Mesenchymal stem cell (in vitro differentiated cells and primary cell): ENCODE measurements around the gene KCNC1. TPM values are rescaled to one million over a fixed set of nuclear protein-coding genes. Genes with fewer than 3 reads are reported as not detected.

ENCODE experiments used
- DNase-seq: peaks from one replicate; pipeline ENCODE4 v3.0.0-alpha.2; 2013
- H2AFZ ChIP-seq: one replicate; pipeline ENCODE4 v1.6.1; 2013; ENCODE audit warnings: low read depth, mild to moderate bottlenecking, control low read depth, inconsistent platforms, low read length, moderate library complexity
- H2AK5ac ChIP-seq: 2 replicates; pipeline ENCODE4 v1.6.1; 2013; ENCODE audit warnings: low read length, moderate library complexity, mild to moderate bottlenecking, inconsistent platforms; ENCODE audit not compliant: severe bottlenecking
- H2BK120ac ChIP-seq: one replicate; pipeline ENCODE4 v1.6.1; 2013; ENCODE audit warnings: low read depth, mild to moderate bottlenecking, inconsistent platforms, low read length, moderate library complexity
- H2BK12ac ChIP-seq, 2 experiments: one replicate each; pipeline ENCODE4 v1.6.1; 2013; ENCODE audit warnings: inconsistent platforms in 2 of 2, low read length in 2 of 2, mild to moderate bottlenecking in 2 of 2, moderate library complexity in 2 of 2, control low read depth in 1 of 2
- H2BK15ac ChIP-seq: one replicate; pipeline ENCODE4 v1.6.1; 2013; ENCODE audit warnings: mild to moderate bottlenecking, low read depth, inconsistent platforms; ENCODE audit not compliant: poor library complexity, severe bottlenecking
- H2BK5ac ChIP-seq: 2 replicates; pipeline ENCODE4 v1.6.1; 2013; ENCODE audit warnings: low read depth, mild to moderate bottlenecking, low read length, control low read depth, inconsistent platforms; ENCODE audit not compliant: poor library complexity, severe bottlenecking
- H3K14ac ChIP-seq, 2 experiments: one replicate each; pipeline ENCODE4 v1.6.1; 2013; ENCODE audit warnings: inconsistent platforms in 2 of 2, low read length in 2 of 2, control low read depth in 1 of 2, mild to moderate bottlenecking in 1 of 2, moderate library complexity in 1 of 2
- H3K18ac ChIP-seq, 2 experiments: one replicate each; pipeline ENCODE4 v1.6.1; 2013; ENCODE audit warnings: inconsistent platforms in 2 of 2, low read length in 2 of 2, control low read depth in 1 of 2, low read depth in 1 of 2, mild to moderate bottlenecking in 1 of 2
- H3K23ac ChIP-seq, 2 experiments: one replicate each; pipeline ENCODE4 v1.6.1; 2013; ENCODE audit warnings: inconsistent platforms in 2 of 2, low read length in 2 of 2, mild to moderate bottlenecking in 2 of 2, moderate library complexity in 2 of 2, control low read depth in 1 of 2
- H3K27ac ChIP-seq: 2 replicates; pipeline ENCODE4 v1.5.1; 2013; ENCODE audit warnings: mild to moderate bottlenecking, moderate library complexity, low read length, control low read depth, inconsistent platforms; ENCODE audit not compliant: poor library complexity, severe bottlenecking
- H3K27me3 ChIP-seq, 2 experiments: 2 replicates each; pipeline versions ENCODE4 v1.6.1 to v1.7.0; 2013; ENCODE audit warnings: low read length in 2 of 2, mild to moderate bottlenecking in 2 of 2, moderate library complexity in 2 of 2, control low read depth in 1 of 2, inconsistent platforms in 1 of 2; ENCODE audit not compliant: control insufficient read depth in 1 of 2, insufficient read depth in 1 of 2
- H3K36me3 ChIP-seq, 2 experiments: 2 replicates each; pipeline versions ENCODE4 v1.6.1 to v1.7.0; 2013; ENCODE audit warnings: low read length in 2 of 2, control low read depth in 1 of 2, inconsistent platforms in 1 of 2, low read depth in 1 of 2, mild to moderate bottlenecking in 1 of 2; ENCODE audit not compliant: insufficient read depth in 2 of 2, control insufficient read depth in 1 of 2
- H3K4ac ChIP-seq, 2 experiments: one replicate each; pipeline ENCODE4 v1.6.1; 2013; ENCODE audit warnings: inconsistent platforms in 2 of 2, low read length in 2 of 2, mild to moderate bottlenecking in 2 of 2, moderate library complexity in 2 of 2, control low read depth in 1 of 2, low read depth in 1 of 2
- H3K4me1 ChIP-seq: 2 replicates; pipeline ENCODE4 v1.6.1; 2013; ENCODE audit warnings: low read depth, low read length, control low read depth; ENCODE audit not compliant: control insufficient read depth, insufficient read depth
- H3K4me2 ChIP-seq: 2 replicates; pipeline ENCODE4 v1.6.1; 2013; ENCODE audit warnings: low read length, mild to moderate bottlenecking, inconsistent platforms; ENCODE audit not compliant: poor library complexity, severe bottlenecking
- H3K4me3 ChIP-seq, 2 experiments: 2 replicates each; pipeline versions ENCODE4 v1.5.1 to v1.7.0; 2013; ENCODE audit warnings: low read length in 2 of 2, mild to moderate bottlenecking in 2 of 2, control low read depth in 1 of 2, low read depth in 1 of 2; ENCODE audit not compliant: insufficient read depth in 1 of 2
- H3K79me1 ChIP-seq: replicated peaks from 2 replicates; pipeline ENCODE4 v1.6.1; 2013; ENCODE audit warnings: mild to moderate bottlenecking, control low read depth, low read length, inconsistent platforms; ENCODE audit not compliant: poor library complexity, severe bottlenecking
- H3K9ac ChIP-seq: 2 replicates; pipeline ENCODE4 v1.7.0; 2013; ENCODE audit warnings: mild to moderate bottlenecking, low read length, moderate library complexity
- H3K9me3 ChIP-seq: 2 replicates; pipeline ENCODE4 v1.7.0; 2013; ENCODE audit warnings: mild to moderate bottlenecking, low read length; ENCODE audit not compliant: control insufficient read depth
- H4K8ac ChIP-seq: one replicate; pipeline ENCODE4 v1.6.1; 2013; ENCODE audit warnings: inconsistent platforms, mild to moderate bottlenecking, low read length, moderate library complexity
- H4K91ac ChIP-seq: one replicate; pipeline ENCODE4 v1.6.1; 2013; ENCODE audit warnings: mild to moderate bottlenecking, low read length, inconsistent platforms
- WGBS: methylation state at CpG from one replicate; pipeline ENCODE4 v1.1.7; 2013; ENCODE audit warnings: mixed read lengths; 5-methylcytosine and 5-hydroxymethylcytosine counted together
- polyA plus RNA-seq, 2 experiments: library from polyadenylated mRNA; stranded (reverse); fragments of 200-250 nt; gene quantifications; one replicate each; pipeline ENCODE4 v1.2.3, GENCODE V29; 2013

KCNC1 gene
- under 0.01 TPM for polyA plus RNA-seq (2013, experiment 1 of 2)
- 0.01 TPM for polyA plus RNA-seq (2013, experiment 2 of 2)

GRCh38 chr11:17734418-17734911 is at the start of gene KCNC1:
Gene KCNC1 (plus strand): TSS chr11:17734781. CDS start chr11:17736003, 1,222 bp downstream.
- peak; percentile 42 for DNase-seq

GRCh38 chr11:17686231-17686980 is 48.2 kb upstream of the KCNC1 start:
- Histone ChIP-seq H3K4me2 (no peak overlapping the region), H2BK5ac (no peak overlapping the region), H3K4me1 (no peaks in the 10 kb centered on the region), H2BK120ac (no peak overlapping the region), H3K4ac (no peak overlapping the region), H2BK15ac (no peak overlapping the region), H3K79me1 (no peaks in the 10 kb centered on the region), H3K27me3 (peaks cover 22 to 54% of the 10 kb centered on the region in 2 experiments), H3K9me3 (no peaks in the 10 kb centered on the region), H4K91ac (no peak overlapping the region), H3K14ac (no peak overlapping the region), H3K36me3 (no peaks in the 10 kb centered on the region), H3K4me3 (no peak overlapping the region), H3K18ac (no peak overlapping the region), H2AFZ (no peak overlapping the region), H3K9ac (no peak overlapping the region), H2BK12ac (no peak overlapping the region), H3K23ac (no peak overlapping the region), H3K27ac (no peak overlapping the region), H4K8ac (no peak overlapping the region), H2AK5ac (no peak overlapping the region)
- 49% methylated on average over 8 of the region's 8 CpGs for WGBS
- no peak for DNase-seq

More at GRCh38 chr11:17734418-17734911, at the start of gene KCNC1:
- no peak within 1 kb of the TSS for H2BK12ac ChIP-seq
- no peaks in the 10 kb centered on the region for H3K36me3 ChIP-seq
- H3K27ac ChIP-seq: no peak within 1 kb of the TSS
- no peak within 1 kb of the TSS for H3K14ac ChIP-seq
- no peak within 1 kb of the TSS for H2AFZ ChIP-seq
- no peak within 1 kb of the TSS for H2BK120ac ChIP-seq
- no peak within 1 kb of the TSS for H2BK5ac ChIP-seq
- peak within 1 kb of the TSS; percentile 54 to 58 for H3K4me3 ChIP-seq
- 0% methylated on average over 2 of the region's 66 CpGs for WGBS
- no peak within 1 kb of the TSS for H2AK5ac ChIP-seq
- H4K8ac ChIP-seq: no peak within 1 kb of the TSS
- H3K4me1 ChIP-seq: peaks cover 23% of the 10 kb centered on the region
- H3K4ac ChIP-seq: no peak within 1 kb of the TSS
- peak within 1 kb of the TSS; percentile 89 for H3K4me2 ChIP-seq
- H3K23ac ChIP-seq: peak within 1 kb of the TSS in 1 of 2 experiments; percentile 6
- H4K91ac ChIP-seq: no peak within 1 kb of the TSS
- no peak within 1 kb of the TSS for H3K9ac ChIP-seq
- H3K27me3 ChIP-seq: peaks cover 66 to 81% of the 10 kb centered on the region in 2 experiments
- H2BK15ac ChIP-seq: no peak within 1 kb of the TSS
- H3K9me3 ChIP-seq: no peaks in the 10 kb centered on the region
- no peak within 1 kb of the TSS for H3K18ac ChIP-seq
- H3K79me1 ChIP-seq: no peaks in the 10 kb centered on the region

- Histone ChIP-seq H2BK120ac (no peak overlapping the region), H4K8ac (no peak overlapping the region), H3K79me1 (no peaks in the 10 kb centered on the region), H3K9me3 (peaks cover 4% of the 10 kb centered on the region), H4K91ac (no peak overlapping the region), H2BK15ac (no peak overlapping the region), H3K14ac (no peak overlapping the region), H3K4ac (no peak overlapping the region), H3K4me2 (no peak overlapping the region), H3K27me3 (peaks cover 39 to 68% of the 10 kb centered on the region in 2 experiments), H2BK5ac (no peak overlapping the region), H2AK5ac (no peak overlapping the region), H3K18ac (no peak overlapping the region), H2AFZ (no peak overlapping the region), H2BK12ac (no peak overlapping the region), H3K36me3 (no peaks in the 10 kb centered on the region), H3K9ac (no peak overlapping the region), H3K27ac (no peak overlapping the region), H3K23ac (no peak overlapping the region), H3K4me3 (no peak overlapping the region), H3K4me1 (no peaks in the 10 kb centered on the region)
- DNase-seq: no peak
- WGBS: 88% methylated on average over 18 of the region's 18 CpGs
Measured at GRCh38 chr11:17687946-17688670, 46.5 kb upstream of the KCNC1 start.

GRCh38 chr11:17691550-17691949 is 43.0 kb upstream of the KCNC1 start:
- H3K9me3 ChIP-seq: peaks cover 4% of the 10 kb centered on the region
- H2BK5ac ChIP-seq: no peak overlapping the region
- no peak overlapping the region for H2AK5ac ChIP-seq
- no peak overlapping the region for H3K4me3 ChIP-seq
- no peak overlapping the region for H3K4me2 ChIP-seq
- H3K27me3 ChIP-seq: peaks cover 63 to 77% of the 10 kb centered on the region in 2 experiments
- no peak overlapping the region for H2AFZ ChIP-seq
- H2BK120ac ChIP-seq: no peak overlapping the region
- H2BK12ac ChIP-seq: no peak overlapping the region
- no peak overlapping the region for H3K27ac ChIP-seq
- H4K8ac ChIP-seq: no peak overlapping the region
- WGBS: 29% methylated on average over 1 of the region's 2 CpGs
- no peak overlapping the region for H2BK15ac ChIP-seq
- no peak overlapping the region for H3K4ac ChIP-seq
- H3K36me3 ChIP-seq: no peaks in the 10 kb centered on the region
- no peaks in the 10 kb centered on the region for H3K79me1 ChIP-seq
- DNase-seq: no peak
- no peak overlapping the region for H3K14ac ChIP-seq
- no peak overlapping the region for H3K9ac ChIP-seq
- no peak overlapping the region for H3K23ac ChIP-seq
- H3K4me1 ChIP-seq: peaks cover 3% of the 10 kb centered on the region
- no peak overlapping the region for H3K18ac ChIP-seq
- no peak overlapping the region for H4K91ac ChIP-seq
